GM12878 (cell line): ENCODE measurements around the gene EPB41L4A. TPM values are rescaled to one million over a fixed set of nuclear protein-coding genes. Genes with fewer than 3 reads are reported as not detected.

Source experiments
- ATAC-seq: fragments of 200-7000 bp; cut with Tn5 transposase; 3 replicates; pipeline ENCODE4 v1.9.1; 2020; ENCODE audit warnings: mild to moderate bottlenecking, moderate library complexity
- BruUV-seq: library from RNA; stranded (reverse); fragments of 400-500 nt; replicated peaks from 2 replicates; lab custom pipeline; 2021; lab: Mats Ljungman, UMichigan
- CTCF ChIA-PET: fragments of 300-600 bp; sonication (Branson Sonifier 250); formaldehyde crosslinking; extraction: SDS; loops from one replicate; lab custom pipeline; 2021; ENCODE audit warnings: inconsistent platforms; lab: Yijun Ruan, JAX
- POLR2A ChIA-PET: fragments of 350-600 bp; formaldehyde crosslinking; extraction: SDS; loops from one replicate; lab custom pipeline; 2021; ENCODE audit warnings: inconsistent platforms; lab: Charles Lee
- RAD21 ChIA-PET: fragments of 300-600 bp; sonication (Branson Sonifier 250); formaldehyde crosslinking; loops from one replicate; lab custom pipeline; 2023; ENCODE audit warnings: antibody characterized with exemption; ENCODE audit not compliant: unreplicated experiment; lab: Charles Lee
- SMC1A ChIA-PET: fragments of 300-600 bp; sonication (Branson Sonifier 250); formaldehyde crosslinking; loops from one replicate; lab custom pipeline; 2023; ENCODE audit not compliant: unreplicated experiment, uncharacterized antibody; lab: Charles Lee
- DNase-seq: peaks from one replicate; pipeline ENCODE4 v3.0.0-alpha.2; 2011; ENCODE audit warnings: low read depth, low spot score
- FAIRE-seq: peaks from 3 replicates; lab custom pipeline; 2011; peaks lifted over from hg19 to GRCh38; lab: Jason Lieb, UNC
- H2AFZ ChIP-seq: 2 replicates; pipeline ENCODE4 v1.6.0; 2011; ENCODE audit warnings: low read depth, low read length, control low read depth; ENCODE audit not compliant: control insufficient read depth
- H3K27ac ChIP-seq: 2 replicates; pipeline ENCODE4 v1.5.1; 2011; ENCODE audit warnings: control low read depth; ENCODE audit not compliant: control insufficient read depth, insufficient read depth
- H3K27me3 ChIP-seq, 2 experiments: replicated peaks in 1 of 2; 2 replicates each; pipeline versions ENCODE4 v1.6.0 to v1.6.1; 2011; ENCODE audit warnings: low read length in 1 of 2; ENCODE audit not compliant: control insufficient read depth in 2 of 2, insufficient read depth in 2 of 2
- H3K36me3 ChIP-seq, 2 experiments: 2 replicates each; pipeline ENCODE4 v1.5.1; 2011; ENCODE audit warnings: low read length in 1 of 2; ENCODE audit not compliant: control insufficient read depth in 2 of 2, insufficient read depth in 2 of 2
- H3K4me1 ChIP-seq: 2 replicates; pipeline ENCODE4 v1.6.1; 2011; ENCODE audit warnings: mild to moderate bottlenecking, low read length, moderate library complexity, mixed read lengths; ENCODE audit not compliant: control insufficient read depth, insufficient read depth
- H3K4me2 ChIP-seq: 2 replicates; pipeline ENCODE4 v1.6.0; 2011; ENCODE audit warnings: control low read depth; ENCODE audit not compliant: control insufficient read depth, insufficient read depth
- H3K4me3 ChIP-seq: fragments of 200-600 bp; sonication (generic); 2 replicates; pipeline ENCODE4 v1.5.1; 2016
- H3K79me2 ChIP-seq: 2 replicates; pipeline ENCODE4 v1.6.0; 2011; ENCODE audit warnings: low read length; ENCODE audit not compliant: control insufficient read depth, insufficient read depth
- H3K9ac ChIP-seq: 2 replicates; pipeline ENCODE4 v1.8.0; 2011; ENCODE audit warnings: low read length, control low read depth, mixed read lengths; ENCODE audit not compliant: control insufficient read depth, insufficient read depth
- H3K9me3 ChIP-seq: replicated peaks from 3 replicates; pipeline ENCODE4 v1.5.1; 2011; ENCODE audit warnings: mild to moderate bottlenecking, low read length; ENCODE audit not compliant: control insufficient read depth, insufficient read depth
- H4K20me1 ChIP-seq: 2 replicates; pipeline ENCODE4 v1.6.0; 2011; ENCODE audit not compliant: control insufficient read depth, insufficient read depth
- BCL11A ChIP-seq: IDR thresholded peaks from 2 replicates; pipeline ENCODE4 v1.6.1; 2011; ENCODE audit warnings: low read depth, low read length
- CREB1 ChIP-seq: IDR thresholded peaks from 2 replicates; pipeline ENCODE4 v1.6.1; 2012; ENCODE audit warnings: low read depth, mild to moderate bottlenecking, inconsistent platforms
- FOXM1 ChIP-seq: IDR thresholded peaks from 2 replicates; pipeline ENCODE4 v1.6.1; 2012; ENCODE audit warnings: low read depth, mild to moderate bottlenecking, inconsistent platforms, low read length, moderate library complexity
- NFXL1 ChIP-seq: fragments of 450-650 bp; IDR thresholded peaks from 2 replicates; pipeline ENCODE4 v1.6.1; 2017; ENCODE audit warnings: antibody characterized with exemption, mild to moderate bottlenecking, borderline replicate concordance
- NFYB ChIP-seq: IDR thresholded peaks from 2 replicates; pipeline ENCODE4 v1.6.1; 2011; ENCODE audit warnings: low read depth, mild to moderate bottlenecking, low read length, improper control_type of control experiment, moderate library complexity; ENCODE audit not compliant: insufficient read depth
- PML ChIP-seq: IDR thresholded peaks from 2 replicates; pipeline ENCODE4 v1.6.1; 2012; ENCODE audit warnings: low read length, inconsistent platforms
- POLR2AphosphoS2 ChIP-seq: IDR thresholded peaks from 2 replicates; pipeline ENCODE4 v1.6.1; 2011; ENCODE audit warnings: low read depth, mild to moderate bottlenecking, low read length, improper control_type of control experiment, moderate library complexity
- SPI1 ChIP-seq: IDR thresholded peaks from 2 replicates; pipeline ENCODE4 v1.6.1; 2011; ENCODE audit warnings: low read depth, mild to moderate bottlenecking, low read length, moderate library complexity, borderline replicate concordance; ENCODE audit not compliant: insufficient read depth
- ZBED1 ChIP-seq: IDR thresholded peaks from 2 replicates; pipeline ENCODE4 v1.6.1; 2016; ENCODE audit warnings: borderline replicate concordance
- ZNF622 ChIP-seq: fragments of 450-650 bp; IDR thresholded peaks from 2 replicates; pipeline ENCODE4 v1.6.1; 2017; ENCODE audit warnings: mild to moderate bottlenecking, inconsistent platforms
- in situ Hi-C: fragments of 300-500 bp; cut with MboI; formaldehyde crosslinking; loops from 9 replicates; pipeline ENCODE4 v1.14.3; 2018; ENCODE audit warnings: mixed read lengths
- intact Hi-C: fragments of 100-400 bp; cut with micrococcal nuclease; formaldehyde crosslinking; loops from one replicate; pipeline ENCODE4 v1.14.2; 2022; ENCODE audit not compliant: unreplicated experiment
- polyA plus RNA-seq, 11 experiments: library from polyadenylated mRNA; depleted of rRNA in 4 of 11; unstranded in 6 of 11; stranded (reverse) in 5 of 11; fragments of >200 nt; fragmentation: Nextera tagmentation in 4 of 11; fragmentation: Illumina TruSeq in 1 of 11; extraction: Ambion mirVana in 4 of 11; extraction: Trizol in 1 of 11; gene quantifications; 1 replicate in 1 of 11; 2 replicates in 10 of 11; pipeline versions ENCODE4 v1.2.1 to v1.2.3, GENCODE V29; 2011 to 2016; ENCODE audit warnings: inconsistent platforms in 2 of 11, missing spikeins in 2 of 11, low read depth in 1 of 11
- total RNA-seq, 4 experiments: library from RNA; depleted of rRNA in 3 of 4; stranded (reverse); fragments of >200 nt in 3 of 4; fragmentation: Illumina TruSeq in 1 of 4; extraction: Trizol in 1 of 4; gene quantifications; 2 replicates each; pipeline versions ENCODE4 v1.2.1 to v1.2.3, GENCODE V29; 2013 to 2021
- TF ChIP-seq, protein P1 (sequence below): fragments of 450-650 bp; IDR thresholded peaks from 2 replicates; pipeline ENCODE4 v1.6.1; 2017; ENCODE audit warnings: mild to moderate bottlenecking, moderate library complexity
- TF ChIP-seq, protein P2 (sequence below), 3 experiments: IDR thresholded peaks in 2 of 3; conservative IDR thresholded peaks in 1 of 3; 2 replicates each; pipeline ENCODE4 v1.5.1; 2011; ENCODE audit warnings: low read depth in 3 of 3, low read length in 3 of 3, mild to moderate bottlenecking in 3 of 3, control low read depth in 2 of 3, moderate library complexity in 2 of 3, inconsistent platforms in 1 of 3, mixed read lengths in 1 of 3; ENCODE audit not compliant: control insufficient read depth in 2 of 3, insufficient read depth in 1 of 3; ENCODE audit errors: extremely low read depth in 1 of 3

Gene EPB41L4A
- total and polyA plus RNA-seq, 10 of the 15 experiments (the other 5 are each of a cell fraction or from before 2014, with no cell fraction given) = 0.10 to 0.67 (median 0.30) TPM

DNA sequence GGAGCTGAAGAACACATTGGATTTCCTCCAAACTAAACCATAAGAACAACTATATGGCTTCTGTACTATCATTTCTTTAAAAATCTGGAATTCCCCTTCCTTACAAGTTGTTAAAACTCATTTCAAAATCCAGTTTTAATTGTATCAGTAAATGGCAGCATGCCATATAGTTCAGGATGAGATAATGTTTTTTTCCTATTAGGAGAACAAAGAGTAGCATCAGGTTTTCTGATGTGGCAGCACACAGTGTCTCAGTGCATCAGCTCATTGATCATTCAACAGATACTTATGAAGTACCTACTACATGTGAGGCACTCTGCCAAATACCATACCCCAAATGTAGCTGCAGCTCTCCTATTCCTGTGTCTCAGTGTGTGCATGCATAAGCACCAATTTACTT lies 161.1 kb downstream of the EPB41L4A start:
- TF ChIP-seq ZBED1 (no peak), NFYB (no peak), SPI1 (no peak), FOXM1 (no peak), ZNF622 (no peak), POLR2AphosphoS2 (no peak), BCL11A (no peak), PML (no peak), CREB1 (no peak), NFXL1 (no peak)
- TF ChIP-seq, protein P1, sequence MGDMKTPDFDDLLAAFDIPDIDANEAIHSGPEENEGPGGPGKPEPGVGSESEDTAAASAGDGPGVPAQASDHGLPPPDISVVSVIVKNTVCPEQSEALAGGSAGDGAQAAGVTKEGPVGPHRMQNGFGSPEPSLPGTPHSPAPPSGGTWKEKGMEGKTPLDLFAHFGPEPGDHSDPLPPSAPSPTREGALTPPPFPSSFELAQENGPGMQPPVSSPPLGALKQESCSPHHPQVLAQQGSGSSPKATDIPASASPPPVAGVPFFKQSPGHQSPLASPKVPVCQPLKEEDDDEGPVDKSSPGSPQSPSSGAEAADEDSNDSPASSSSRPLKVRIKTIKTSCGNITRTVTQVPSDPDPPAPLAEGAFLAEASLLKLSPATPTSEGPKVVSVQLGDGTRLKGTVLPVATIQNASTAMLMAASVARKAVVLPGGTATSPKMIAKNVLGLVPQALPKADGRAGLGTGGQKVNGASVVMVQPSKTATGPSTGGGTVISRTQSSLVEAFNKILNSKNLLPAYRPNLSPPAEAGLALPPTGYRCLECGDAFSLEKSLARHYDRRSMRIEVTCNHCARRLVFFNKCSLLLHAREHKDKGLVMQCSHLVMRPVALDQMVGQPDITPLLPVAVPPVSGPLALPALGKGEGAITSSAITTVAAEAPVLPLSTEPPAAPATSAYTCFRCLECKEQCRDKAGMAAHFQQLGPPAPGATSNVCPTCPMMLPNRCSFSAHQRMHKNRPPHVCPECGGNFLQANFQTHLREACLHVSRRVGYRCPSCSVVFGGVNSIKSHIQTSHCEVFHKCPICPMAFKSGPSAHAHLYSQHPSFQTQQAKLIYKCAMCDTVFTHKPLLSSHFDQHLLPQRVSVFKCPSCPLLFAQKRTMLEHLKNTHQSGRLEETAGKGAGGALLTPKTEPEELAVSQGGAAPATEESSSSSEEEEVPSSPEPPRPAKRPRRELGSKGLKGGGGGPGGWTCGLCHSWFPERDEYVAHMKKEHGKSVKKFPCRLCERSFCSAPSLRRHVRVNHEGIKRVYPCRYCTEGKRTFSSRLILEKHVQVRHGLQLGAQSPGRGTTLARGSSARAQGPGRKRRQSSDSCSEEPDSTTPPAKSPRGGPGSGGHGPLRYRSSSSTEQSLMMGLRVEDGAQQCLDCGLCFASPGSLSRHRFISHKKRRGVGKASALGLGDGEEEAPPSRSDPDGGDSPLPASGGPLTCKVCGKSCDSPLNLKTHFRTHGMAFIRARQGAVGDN = no peak
- TF ChIP-seq, protein P2, sequence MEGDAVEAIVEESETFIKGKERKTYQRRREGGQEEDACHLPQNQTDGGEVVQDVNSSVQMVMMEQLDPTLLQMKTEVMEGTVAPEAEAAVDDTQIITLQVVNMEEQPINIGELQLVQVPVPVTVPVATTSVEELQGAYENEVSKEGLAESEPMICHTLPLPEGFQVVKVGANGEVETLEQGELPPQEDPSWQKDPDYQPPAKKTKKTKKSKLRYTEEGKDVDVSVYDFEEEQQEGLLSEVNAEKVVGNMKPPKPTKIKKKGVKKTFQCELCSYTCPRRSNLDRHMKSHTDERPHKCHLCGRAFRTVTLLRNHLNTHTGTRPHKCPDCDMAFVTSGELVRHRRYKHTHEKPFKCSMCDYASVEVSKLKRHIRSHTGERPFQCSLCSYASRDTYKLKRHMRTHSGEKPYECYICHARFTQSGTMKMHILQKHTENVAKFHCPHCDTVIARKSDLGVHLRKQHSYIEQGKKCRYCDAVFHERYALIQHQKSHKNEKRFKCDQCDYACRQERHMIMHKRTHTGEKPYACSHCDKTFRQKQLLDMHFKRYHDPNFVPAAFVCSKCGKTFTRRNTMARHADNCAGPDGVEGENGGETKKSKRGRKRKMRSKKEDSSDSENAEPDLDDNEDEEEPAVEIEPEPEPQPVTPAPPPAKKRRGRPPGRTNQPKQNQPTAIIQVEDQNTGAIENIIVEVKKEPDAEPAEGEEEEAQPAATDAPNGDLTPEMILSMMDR (IDR thresholded peaks at IDR 0.05 in 2 of 3, conservative IDR thresholded peaks at IDR 0.05 in 1 of 3; ENCODE audit: control insufficient read depth in 2 of 3, extremely low read depth in 1 of 3, insufficient read depth in 1 of 3, low read depth in 3 of 3, low read length in 3 of 3) = no peak
- TF ChIP-seq, all 136 proteins: peak for 0
- no peaks in the 10 kb centered on the region; a peak in 2 of 4 replicates for H3K27me3 ChIP-seq
- SMC1A ChIA-PET = no interaction called here
- H3K9ac ChIP-seq = no peak overlapping the region
- H3K79me2 ChIP-seq = no peaks in the 10 kb centered on the region
- no peak overlapping the region for H2AFZ ChIP-seq
- DNase-seq (no peak), FAIRE-seq (no peak), ATAC-seq (no peak)
- CTCF ChIA-PET = no interaction called here
- no peak overlapping the region for H3K4me2 ChIP-seq
- no peak overlapping the region for H3K4me3 ChIP-seq
- no peaks in the 10 kb centered on the region for H3K36me3 ChIP-seq
- H4K20me1 ChIP-seq = no peaks in the 10 kb centered on the region
- intact Hi-C loops = no loop called here
- RAD21 ChIA-PET = no interaction called here
- no TSS peak for BruUV-seq
- in situ Hi-C loops = no loop called here
- H3K4me1 ChIP-seq = no peaks in the 10 kb centered on the region
- no peaks in the 10 kb centered on the region for H3K9me3 ChIP-seq
- POLR2A ChIA-PET = no interaction called here
- no peak overlapping the region for H3K27ac ChIP-seq
